Activated naive CD8-positive, alpha-beta T cell (primary cell): ENCODE results near the gene CEP131.

Source experiments
- H3K27ac Mint-ChIP-seq: one replicate; pipeline ENCODE4 v1.8.0; 2021; ENCODE audit warnings: mixed read lengths
- H3K27me3 Mint-ChIP-seq: one replicate; pipeline ENCODE4 v1.8.0; 2021; ENCODE audit warnings: mixed read lengths
- H3K36me3 Mint-ChIP-seq: one replicate; pipeline ENCODE4 v1.8.0; 2021; ENCODE audit warnings: mixed read lengths
- H3K4me1 Mint-ChIP-seq: one replicate; pipeline ENCODE4 v1.8.0; 2021; ENCODE audit warnings: low read depth, mixed read lengths
- H3K4me3 Mint-ChIP-seq: one replicate; pipeline ENCODE4 v1.8.0; 2021; ENCODE audit warnings: mild to moderate bottlenecking, mixed read lengths
- H3K9me3 Mint-ChIP-seq: one replicate; pipeline ENCODE4 v1.8.0; 2021; ENCODE audit warnings: low read depth, mixed read lengths

CEP131 gene

DNA sequence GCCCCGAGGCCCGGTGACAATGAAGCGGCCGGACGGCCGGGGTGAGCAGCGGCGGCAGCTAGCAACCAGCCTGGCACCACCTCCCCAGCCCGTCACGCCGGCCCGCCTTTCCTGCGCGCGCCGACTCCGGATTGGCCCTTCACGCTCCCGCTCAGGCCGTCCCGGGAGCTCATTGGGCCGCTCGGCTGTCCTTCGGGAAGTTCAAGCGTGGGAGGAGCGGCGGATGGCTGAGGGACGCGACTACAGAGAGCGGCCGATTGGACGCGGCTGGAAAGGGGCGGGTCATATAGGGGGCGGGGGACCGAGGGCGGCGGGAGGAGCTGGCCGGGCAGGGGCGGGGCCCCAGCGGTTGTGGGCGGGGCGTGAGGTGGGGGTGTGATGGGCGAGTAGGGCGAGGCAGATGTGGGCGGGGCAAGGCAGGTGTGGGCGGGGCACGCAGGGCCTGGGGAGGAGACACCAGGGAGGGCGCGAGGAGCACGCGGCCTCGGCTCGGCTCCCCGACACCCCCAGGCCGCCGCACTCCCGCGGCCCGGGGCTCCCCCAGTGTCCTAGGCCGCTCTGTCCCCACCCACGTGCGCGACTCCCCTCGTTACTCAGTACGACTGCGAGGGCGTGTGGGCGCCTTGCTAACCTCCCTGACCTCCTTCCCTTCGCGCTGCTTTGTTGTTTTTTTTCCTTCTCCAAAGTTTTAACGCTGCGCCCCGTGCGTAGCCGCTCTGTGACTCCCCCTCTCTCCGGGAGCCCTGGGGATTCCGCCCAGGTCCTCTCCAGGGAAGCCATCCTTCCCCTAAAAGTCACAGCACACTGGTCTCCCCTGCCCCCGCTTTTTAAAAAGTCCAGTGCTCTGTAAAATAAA is at the start of gene CEP131:
Gene CEP131 (minus strand): TSS at position 60 of the 856 bp plus-strand sequence. CDS start 2,909 bp downstream, outside the sequence.
- Mint-ChIP-seq H3K9me3 (no peaks in the 10 kb centered on the region), H3K27ac (peak within 1 kb of the TSS; percentile 86), H3K4me1 (peaks cover 14% of the 10 kb centered on the region), H3K27me3 (no peaks in the 10 kb centered on the region), H3K4me3 (peak within 1 kb of the TSS; percentile 82), H3K36me3 (no peaks in the 10 kb centered on the region)

DNA sequence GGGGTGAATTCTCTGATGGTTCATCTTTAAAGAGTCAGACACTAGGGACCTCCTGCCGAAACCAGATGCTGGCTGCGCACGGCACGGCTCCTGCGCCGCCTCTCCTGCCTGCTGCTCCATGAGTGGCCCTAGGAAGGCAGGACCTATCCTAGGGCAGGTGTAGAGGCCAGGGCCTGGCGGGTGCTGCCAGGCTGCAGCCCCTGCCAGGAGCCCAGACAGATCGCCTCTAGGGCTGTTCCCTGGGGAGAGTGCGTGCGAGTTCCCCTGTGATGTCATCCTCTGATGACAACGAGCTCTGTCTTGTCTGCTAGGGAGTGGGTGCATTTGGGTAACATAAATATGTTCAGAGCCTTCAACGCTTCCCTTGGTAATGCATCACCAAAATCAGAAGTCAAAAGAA is 48.5 kb upstream of the CEP131 start:
- no peak overlapping the region for H3K27ac Mint-ChIP-seq
- H3K36me3 Mint-ChIP-seq: peaks cover 2% of the 10 kb centered on the region
- H3K4me1 Mint-ChIP-seq: peaks cover 5% of the 10 kb centered on the region
- H3K4me3 Mint-ChIP-seq: no peak overlapping the region
- H3K9me3 Mint-ChIP-seq: no peaks in the 10 kb centered on the region
- H3K27me3 Mint-ChIP-seq: no peaks in the 10 kb centered on the region

- H3K27me3 Mint-ChIP-seq: no peaks in the 10 kb centered on the region
- H3K9me3 Mint-ChIP-seq: no peaks in the 10 kb centered on the region
- no peak overlapping the region for H3K27ac Mint-ChIP-seq
- no peak overlapping the region for H3K4me3 Mint-ChIP-seq
- H3K4me1 Mint-ChIP-seq: peaks cover 5% of the 10 kb centered on the region
- H3K36me3 Mint-ChIP-seq: peaks cover 2% of the 10 kb centered on the region
Measured at GRCh38 chr17:81270279-81270678, 47.5 kb upstream of the CEP131 start.

DNA sequence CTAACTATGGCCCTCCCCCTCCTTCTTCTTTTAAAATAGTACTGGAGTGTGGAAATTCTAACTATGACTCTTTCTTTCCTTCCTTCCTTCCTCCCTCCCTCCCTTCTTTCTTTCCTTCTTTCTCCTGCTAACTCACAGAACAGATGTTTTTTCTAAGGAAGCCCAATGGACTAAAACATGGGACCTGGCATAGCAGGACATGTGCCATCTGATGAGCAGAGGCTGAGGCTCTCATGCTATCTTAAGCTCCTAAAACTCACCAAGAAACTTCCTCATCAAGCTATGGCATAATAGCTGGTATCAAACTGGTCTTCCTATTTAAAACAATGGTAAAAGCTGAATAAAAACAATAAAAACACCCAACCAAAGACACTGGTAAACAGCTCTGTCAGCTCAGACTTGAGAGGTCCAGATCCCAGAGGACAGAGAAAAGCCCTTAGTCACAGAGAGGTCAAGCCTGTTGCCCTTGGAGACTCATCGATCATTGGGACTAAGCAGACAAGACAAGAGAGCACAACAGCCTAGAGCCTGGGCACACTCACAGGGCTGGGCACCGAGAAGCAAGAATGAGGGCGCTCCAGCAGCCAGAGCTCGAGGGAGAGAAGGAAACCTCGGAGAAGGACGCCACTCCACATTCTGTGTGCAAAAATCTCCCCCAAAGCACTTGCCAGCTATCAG is 44.8 kb upstream of the CEP131 start:
- Mint-ChIP-seq H3K9me3 (no peaks in the 10 kb centered on the region), H3K4me1 (peaks cover 4% of the 10 kb centered on the region), H3K4me3 (no peak overlapping the region), H3K36me3 (peaks cover 2% of the 10 kb centered on the region), H3K27ac (no peak overlapping the region), H3K27me3 (no peaks in the 10 kb centered on the region)

DNA sequence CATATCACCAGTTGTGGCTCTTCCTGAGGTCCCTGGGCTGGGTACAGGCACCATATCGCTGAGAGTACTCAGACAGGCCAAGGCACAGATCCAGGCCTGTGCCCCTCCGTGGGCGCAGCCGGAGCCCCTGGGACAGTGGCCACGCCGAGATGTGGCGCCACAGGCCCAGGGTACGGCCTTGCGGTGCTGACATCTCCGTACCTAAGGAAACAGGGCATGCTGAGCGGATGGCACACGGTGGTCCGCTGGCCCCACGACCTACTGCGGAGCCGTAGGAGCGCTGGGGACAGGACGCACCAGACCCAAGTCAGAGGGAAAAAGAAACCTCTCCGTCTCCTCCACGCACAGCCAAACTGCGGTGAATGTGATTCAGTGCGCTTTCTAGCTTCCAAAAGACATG is 42.8 kb upstream of the CEP131 start:
- H3K9me3 Mint-ChIP-seq: no peaks in the 10 kb centered on the region
- no peak overlapping the region for H3K27ac Mint-ChIP-seq
- no peaks in the 10 kb centered on the region for H3K27me3 Mint-ChIP-seq
- H3K4me1 Mint-ChIP-seq: peaks cover 4% of the 10 kb centered on the region
- H3K4me3 Mint-ChIP-seq: no peak overlapping the region
- peaks cover 2% of the 10 kb centered on the region for H3K36me3 Mint-ChIP-seq

DNA sequence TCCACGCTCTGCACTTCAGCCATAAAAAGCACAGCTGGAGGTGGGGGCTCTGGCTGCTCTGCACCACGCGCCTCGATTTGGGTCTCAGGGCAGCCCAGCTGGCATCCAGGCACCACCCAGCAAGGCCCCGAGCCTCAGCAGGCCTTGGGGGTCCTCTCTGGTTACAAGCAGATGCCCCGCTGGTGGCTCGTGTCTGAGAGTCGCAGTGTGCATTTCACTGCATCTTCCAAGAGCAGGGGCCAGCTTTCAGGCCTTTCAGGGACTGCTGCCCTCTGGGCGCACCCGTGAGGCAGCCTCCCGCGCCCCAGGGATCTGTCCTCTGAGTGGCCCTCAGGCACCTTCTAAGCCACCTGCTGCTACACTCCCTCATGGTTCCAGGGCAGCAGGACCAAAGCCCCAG is 41.9 kb upstream of the CEP131 start:
- Mint-ChIP-seq H3K9me3 (no peaks in the 10 kb centered on the region), H3K27me3 (no peaks in the 10 kb centered on the region), H3K4me1 (peaks cover 4% of the 10 kb centered on the region), H3K27ac (no peak overlapping the region), H3K36me3 (peaks cover 2% of the 10 kb centered on the region), H3K4me3 (no peak overlapping the region)

GRCh38 chr17:81263371-81264181 is 40.8 kb upstream of the CEP131 start:
- no peaks in the 10 kb centered on the region for H3K9me3 Mint-ChIP-seq
- H3K27ac Mint-ChIP-seq: no peak overlapping the region
- H3K36me3 Mint-ChIP-seq: peaks cover 2% of the 10 kb centered on the region
- peaks cover 4% of the 10 kb centered on the region for H3K4me1 Mint-ChIP-seq
- H3K4me3 Mint-ChIP-seq: no peak overlapping the region
- H3K27me3 Mint-ChIP-seq: no peaks in the 10 kb centered on the region

DNA sequence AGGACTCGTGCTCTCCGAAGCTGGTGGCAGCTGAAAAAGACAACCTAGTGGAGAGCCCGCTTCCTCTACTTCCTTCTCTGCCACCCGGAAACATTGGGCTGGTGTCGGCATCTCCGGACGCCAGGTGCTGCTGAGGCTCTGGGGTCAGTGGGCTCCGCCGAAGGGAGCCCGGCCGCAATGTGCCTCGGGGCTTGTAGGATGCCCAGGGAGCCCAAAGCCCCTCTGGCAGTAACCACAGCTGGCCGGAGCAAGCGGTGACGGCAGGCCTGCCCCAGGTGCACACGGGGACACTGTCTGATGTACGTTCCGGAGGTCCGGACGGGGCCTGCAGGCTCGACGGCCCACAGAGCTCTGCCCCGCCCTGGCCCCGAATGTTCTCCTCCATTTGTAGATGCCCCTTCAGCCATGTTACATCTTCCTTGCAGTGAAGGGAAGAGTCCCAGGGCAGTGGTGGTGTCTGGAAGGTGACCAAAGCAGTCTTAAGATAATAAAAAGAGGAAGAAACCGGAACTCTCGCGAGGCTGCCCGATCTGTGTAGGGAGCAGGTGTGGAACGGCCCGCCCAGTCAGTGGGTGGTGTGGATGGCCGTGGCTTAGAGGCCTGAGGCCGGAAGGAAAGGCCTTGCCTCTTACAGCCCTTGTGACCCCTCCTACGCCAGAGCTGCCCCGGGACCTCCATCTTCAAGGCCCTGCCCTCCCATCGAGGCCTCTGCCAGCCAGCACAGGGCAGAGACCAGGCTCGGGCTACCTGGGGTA is 39.0 kb upstream of the CEP131 start:
- Mint-ChIP-seq H3K36me3 (no peaks in the 10 kb centered on the region), H3K4me1 (no peaks in the 10 kb centered on the region), H3K27me3 (no peaks in the 10 kb centered on the region), H3K27ac (no peak overlapping the region), H3K4me3 (no peak overlapping the region), H3K9me3 (no peaks in the 10 kb centered on the region)

- Mint-ChIP-seq H3K27me3 (no peaks in the 10 kb centered on the region), H3K27ac (no peak overlapping the region), H3K36me3 (no peaks in the 10 kb centered on the region), H3K4me3 (no peak overlapping the region), H3K9me3 (no peaks in the 10 kb centered on the region), H3K4me1 (no peaks in the 10 kb centered on the region)
Measured at GRCh38 chr17:81261096-81261495, 38.3 kb upstream of the CEP131 start.

DNA sequence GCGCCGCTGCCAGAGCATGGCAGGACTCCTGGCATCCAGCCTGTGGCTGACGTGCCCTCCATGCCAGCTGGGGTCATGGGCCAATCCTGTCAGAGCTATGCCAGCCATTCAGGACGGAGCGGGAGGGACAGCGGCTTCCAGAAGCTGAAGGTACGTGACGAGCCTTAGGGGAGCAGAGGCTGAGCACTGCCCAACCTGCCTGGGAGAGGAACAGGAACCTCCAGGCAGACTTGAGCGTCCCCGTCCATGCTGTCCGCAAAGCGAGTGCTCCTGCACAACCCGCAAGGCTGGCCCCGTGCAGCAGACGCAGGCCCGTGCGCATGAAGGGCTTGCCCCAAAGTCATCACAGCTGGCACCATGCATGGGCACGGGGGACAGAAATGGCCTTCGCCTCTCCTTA is 37.9 kb upstream of the CEP131 start:
- no peak overlapping the region for H3K4me3 Mint-ChIP-seq
- no peaks in the 10 kb centered on the region for H3K9me3 Mint-ChIP-seq
- H3K36me3 Mint-ChIP-seq: no peaks in the 10 kb centered on the region
- H3K27ac Mint-ChIP-seq: no peak overlapping the region
- no peaks in the 10 kb centered on the region for H3K27me3 Mint-ChIP-seq
- no peaks in the 10 kb centered on the region for H3K4me1 Mint-ChIP-seq

- Mint-ChIP-seq H3K27me3 (no peaks in the 10 kb centered on the region), H3K4me1 (no peaks in the 10 kb centered on the region), H3K4me3 (no peak overlapping the region), H3K36me3 (no peaks in the 10 kb centered on the region), H3K9me3 (no peaks in the 10 kb centered on the region), H3K27ac (no peak overlapping the region)
Measured at GRCh38 chr17:81260171-81260570, 37.4 kb upstream of the CEP131 start.

DNA sequence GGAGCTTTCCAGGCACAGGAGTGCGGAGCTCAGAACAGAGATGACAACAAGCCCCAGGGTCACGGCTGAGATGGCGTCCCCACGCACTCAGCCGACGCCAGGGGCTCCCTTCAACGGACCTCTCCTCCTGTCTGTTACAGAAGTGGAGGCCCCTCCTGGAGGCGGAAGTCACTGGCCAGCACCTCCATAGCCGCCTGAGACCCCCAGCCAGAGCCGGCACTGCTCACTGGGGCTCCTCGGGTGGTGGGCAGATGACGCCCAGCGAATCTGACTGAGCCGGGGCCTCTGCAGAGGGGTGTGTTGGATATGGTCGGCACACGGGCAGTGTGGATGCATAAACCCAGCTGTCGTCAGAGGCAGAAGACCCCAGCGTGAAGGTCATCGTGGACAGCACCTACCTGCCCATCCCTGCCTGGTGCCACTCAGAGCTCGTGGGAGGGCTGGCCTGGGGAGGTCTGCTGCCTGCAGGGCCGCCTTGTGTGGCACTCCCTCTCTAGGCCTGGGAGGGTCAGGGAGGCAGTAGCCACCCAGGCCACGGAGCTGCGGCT is 36.4 kb upstream of the CEP131 start:
- H3K27ac Mint-ChIP-seq: no peak overlapping the region
- no peaks in the 10 kb centered on the region for H3K36me3 Mint-ChIP-seq
- H3K9me3 Mint-ChIP-seq: no peaks in the 10 kb centered on the region
- H3K27me3 Mint-ChIP-seq: no peaks in the 10 kb centered on the region
- H3K4me3 Mint-ChIP-seq: no peak overlapping the region
- H3K4me1 Mint-ChIP-seq: no peaks in the 10 kb centered on the region

GRCh38 chr17:81258292-81258691 is 35.5 kb upstream of the CEP131 start:
- H3K9me3 Mint-ChIP-seq: no peaks in the 10 kb centered on the region
- peaks cover 2% of the 10 kb centered on the region for H3K36me3 Mint-ChIP-seq
- peaks cover 7% of the 10 kb centered on the region for H3K4me1 Mint-ChIP-seq
- no peak overlapping the region for H3K4me3 Mint-ChIP-seq
- H3K27ac Mint-ChIP-seq: no peak overlapping the region
- H3K27me3 Mint-ChIP-seq: no peaks in the 10 kb centered on the region

DNA sequence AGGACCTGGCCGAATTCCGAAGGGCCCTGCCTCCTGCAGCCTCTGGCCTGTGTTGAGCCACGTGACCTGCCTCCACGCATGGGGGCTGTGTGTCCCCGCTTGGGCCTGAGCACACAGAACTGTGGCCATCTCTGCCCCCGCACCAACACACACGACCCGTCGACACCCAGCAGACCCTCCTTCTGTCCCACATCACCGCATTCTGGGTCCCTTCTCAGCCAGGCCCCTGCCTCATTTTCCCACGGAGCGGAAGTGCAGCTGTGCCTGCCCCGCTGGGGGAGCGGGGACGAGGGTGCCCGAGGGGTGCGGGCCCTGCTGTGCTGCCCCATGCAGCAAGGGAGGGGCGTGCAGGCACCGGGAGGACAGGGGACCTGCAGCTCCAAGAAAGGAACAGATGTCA is 34.8 kb upstream of the CEP131 start:
- peaks cover 5% of the 10 kb centered on the region for H3K36me3 Mint-ChIP-seq
- H3K27ac Mint-ChIP-seq: no peak overlapping the region
- H3K4me1 Mint-ChIP-seq: peaks cover 10% of the 10 kb centered on the region
- no peaks in the 10 kb centered on the region for H3K27me3 Mint-ChIP-seq
- no peaks in the 10 kb centered on the region for H3K9me3 Mint-ChIP-seq
- no peak overlapping the region for H3K4me3 Mint-ChIP-seq
